AG04449 (cell line): ENCODE measurements around the gene RNF215.

Source experiments
- CTCF ChIA-PET: fragments of 350-600 bp; formaldehyde crosslinking; extraction: SDS; loops from one replicate; lab custom pipeline; 2021; ENCODE audit warnings: antibody characterized with exemption; lab: Yijun Ruan, JAX
- POLR2A ChIA-PET: fragments of 400-600, 350-600 bp; formaldehyde crosslinking; extraction: SDS; loops from one replicate; lab custom pipeline; 2020; ENCODE audit warnings: antibody characterized with exemption, inconsistent platforms; lab: Yijun Ruan, JAX
- DNase-seq: peaks from one replicate; pipeline ENCODE4 v3.0.0-alpha.2; 2010; ENCODE audit warnings: low read depth, low spot score
- H3K4me3 ChIP-seq: 2 replicates; pipeline ENCODE4 v1.5.1; 2011; ENCODE audit warnings: low read depth, mild to moderate bottlenecking, control low read depth, low read length
- CTCF ChIP-seq: IDR thresholded peaks from one replicate; pipeline ENCODE4 v1.5.1; 2011; ENCODE audit warnings: mild to moderate bottlenecking, moderate library complexity, low read length, control low read depth, inconsistent platforms; ENCODE audit not compliant: insufficient read depth; ENCODE audit errors: missing control alignments

Gene RNF215

GRCh38 chr22:30400159-30400558, 12.9 kb upstream of the RNF215 start:
- H3K4me3 ChIP-seq = no peak overlapping the region
- no peak for TF ChIP-seq CTCF
- no peak for DNase-seq
- POLR2A ChIA-PET = no interaction called here
- CTCF ChIA-PET = interaction anchor here (0.7 to 1.7 kb wide), 3 partner anchors 9 to 196 kb away, joined by 3 to 4 read pairs (median 3); no protein-coding TSS in a partner anchor

- DNase-seq = no peak
- POLR2A ChIA-PET = interaction anchor here (5.5 kb wide), 1 partner anchor 23 kb away, joined by 46 read pairs; no protein-coding TSS in a partner anchor
- H3K4me3 ChIP-seq = no peak overlapping the region
- no peak for TF ChIP-seq CTCF
- CTCF ChIA-PET = interaction anchor here (1.3 to 1.7 kb wide), 3 partner anchors 9 to 204 kb away, joined by 3 to 4 read pairs (median 3); no protein-coding TSS in a partner anchor
Observed at GRCh38 chr22:30399718-30400117, 12.5 kb upstream of the RNF215 start.

GRCh38 chr22:30398685-30399680, 11.8 kb upstream of the RNF215 start:
- DNase-seq = no peak
- TF ChIP-seq CTCF = no peak
- ChIA-PET CTCF (interaction anchor here (0.8 to 13.4 kb wide), 12 partner anchors 8 to 205 kb away, joined by 3 to 192 read pairs (median 4); partner anchors contain the start of genes CASTOR1, MTFP1 and RNF215), POLR2A (interaction anchor here (5.5 kb wide), 1 partner anchor 24 kb away, joined by 46 read pairs; no protein-coding TSS in a partner anchor)
- H3K4me3 ChIP-seq = peak overlapping the region; percentile 85

- H3K4me3 ChIP-seq = peak overlapping the region; percentile 85
- TF ChIP-seq CTCF = no peak
- DNase-seq = no peak
- ChIA-PET POLR2A (interaction anchor here (1.0 to 5.5 kb wide), 5 partner anchors 10 to 193 kb away, joined by 3 to 46 read pairs (median 4); partner anchors contain the start of gene PES1), CTCF (interaction anchor here (0.8 to 13.4 kb wide), 13 partner anchors 10 to 137 kb away, joined by 3 to 192 read pairs (median 6); partner anchors contain the start of genes CASTOR1, MTFP1 and RNF215)
Observed at GRCh38 chr22:30397656-30398635, 10.7 kb upstream of the RNF215 start.

- CTCF ChIA-PET = interaction anchor here (1.0 to 17.2 kb wide), 11 partner anchors 9 to 136 kb away, joined by 4 to 235 read pairs (median 7); partner anchors contain the start of genes CASTOR1, MTFP1 and RNF215
- POLR2A ChIA-PET = interaction anchor here (0.6 to 5.5 kb wide), 8 partner anchors 11 to 194 kb away, joined by 3 to 46 read pairs (median 4); partner anchors contain the start of gene PES1
- TF ChIP-seq CTCF = no peak
- peak within 1 kb of the TSS; percentile 85 for H3K4me3 ChIP-seq
- DNase-seq = no peak
Observed at GRCh38 chr22:30396871-30397655, 9.9 kb upstream of the RNF215 start, which contains the start of gene SEC14L2. Gene SEC14L2 (plus strand): TSS chr22:30397018. CDS start chr22:30397117, 99 bp downstream.
